Vagina (tissue), 2 donors: ENCODE measurements around the gene WDR26. TPM values are rescaled to one million over a fixed set of nuclear protein-coding genes. Genes with fewer than 3 reads are reported as not detected.
"Not testable (repeated sequence)": the region's sequence is repeated elsewhere in the genome, so short reads cannot be mapped to it uniquely, and the experiment has no call there.

ENCODE experiments used
- DNase-seq, 2 donors: peaks; one replicate each; pipeline ENCODE4 v3.0.0-alpha.2; 2017; ENCODE audit errors: extremely low spot score in 2 of 2
- H3K27ac ChIP-seq: fragments of 200-600 bp; sonication (generic); one replicate; pipeline ENCODE4 v1.5.1; 2019
- H3K27me3 ChIP-seq: fragments of 200-600 bp; sonication (generic); one replicate; pipeline ENCODE4 v1.5.1; 2019
- H3K36me3 ChIP-seq, 2 donors: fragments of 200-600 bp; sonication (generic); one replicate each; pipeline ENCODE4 v1.5.1; 2017 to 2019
- H3K4me1 ChIP-seq: fragments of 200-600 bp; sonication (generic); one replicate; pipeline ENCODE4 v1.5.1; 2019
- H3K4me3 ChIP-seq, 2 donors: fragments of 200-600 bp; sonication (generic); 1 replicate in 1 of 2; 2 replicates in 1 of 2; pipeline ENCODE4 v1.5.1; 2016 to 2019
- H3K9me3 ChIP-seq: fragments of 200-600 bp; sonication (generic); one replicate; pipeline ENCODE4 v1.5.1; 2019
- POLR2A ChIP-seq, 2 donors: fragments of 450-650 bp; IDR thresholded peaks; one replicate each; pipeline ENCODE4 v1.6.1; 2017; ENCODE audit warnings: antibody characterized with exemption in 2 of 2, mild to moderate bottlenecking in 2 of 2, moderate library complexity in 2 of 2
- POLR2AphosphoS5 ChIP-seq, 2 donors: sonication (generic); formaldehyde crosslinking; IDR thresholded peaks; one replicate each; pipeline ENCODE4 v1.9.0; 2017; ENCODE audit warnings: antibody characterized with exemption in 2 of 2, mild to moderate bottlenecking in 2 of 2, low read depth in 1 of 2; ENCODE audit not compliant: insufficient read depth in 1 of 2
- intact Hi-C: fragments of 100-400 bp; cut with DNase I; formaldehyde crosslinking; loops from one replicate; pipeline ENCODE4 v1.15.1; 2023
- total RNA-seq: library from RNA; depleted of rRNA; stranded (reverse); fragments of >200 nt; gene quantifications from one replicate; pipeline ENCODE4 v1.2.3, GENCODE V29; 2016
- TF ChIP-seq, protein P1 (sequence below), 3 experiments: fragments of 450-650 bp in 2 of 3; fragments of 200-600 bp in 1 of 3; sonication (generic) in 1 of 3; IDR thresholded peaks; one replicate each; pipeline ENCODE4 v1.5.1; 2017 to 2019; ENCODE audit warnings: antibody characterized with exemption in 3 of 3, mild to moderate bottlenecking in 2 of 3, moderate library complexity in 2 of 3

The WDR26 gene
- total RNA-seq, 1 donor from 2014 or later: 77.3 TPM

DNA sequence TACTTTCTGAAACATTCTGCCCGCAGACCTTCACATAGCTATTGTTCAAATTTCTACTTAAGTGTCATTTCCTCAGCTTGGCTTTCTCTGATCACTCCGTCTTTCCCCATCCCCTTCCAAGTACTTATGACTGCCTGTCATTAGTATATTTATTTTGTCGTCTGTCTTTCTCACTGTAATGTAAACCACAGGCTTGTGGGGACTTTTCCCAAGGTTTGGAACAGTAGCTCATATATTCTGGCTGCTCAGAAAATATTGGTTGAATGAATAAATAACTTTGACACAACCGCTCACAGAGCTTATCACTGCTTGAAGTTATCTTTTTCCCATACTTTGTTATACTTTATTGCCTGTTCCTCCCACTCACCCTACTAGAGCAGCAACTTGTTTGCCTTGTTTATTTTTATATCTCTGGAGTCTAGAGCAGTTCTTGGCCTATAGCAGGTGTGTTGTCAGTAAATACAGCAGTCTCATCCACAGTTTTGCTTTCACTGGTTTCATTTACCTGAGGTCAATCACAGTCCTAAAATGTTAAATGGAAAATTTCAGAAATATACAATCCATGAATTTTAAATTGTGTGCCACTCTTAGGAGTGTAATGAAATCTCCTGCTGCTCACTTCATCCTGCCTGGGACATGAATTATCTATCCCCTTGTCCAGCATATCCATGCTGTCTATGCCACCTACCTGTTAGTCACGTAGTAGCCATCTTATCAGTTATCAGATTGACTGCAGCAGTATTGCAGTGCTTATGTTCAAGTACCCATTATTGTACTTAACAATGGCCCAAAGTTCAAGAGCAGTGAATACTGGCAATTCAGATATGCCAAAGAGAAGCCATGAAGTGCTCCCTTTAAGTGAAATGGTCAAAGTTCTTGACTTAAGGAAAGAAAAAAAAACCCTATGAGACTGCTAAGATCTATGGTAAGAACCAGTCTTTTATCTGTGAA, 80.3 kb downstream of the WDR26 start:
- DNase-seq: no peak
- Histone ChIP-seq H3K27me3 (no peaks in the 10 kb centered on the region), H3K4me1 (peaks cover 18% of the 10 kb centered on the region), H3K4me3 (no peak overlapping the region), H3K27ac (no peak overlapping the region), H3K36me3 (no peaks in the 10 kb centered on the region), H3K9me3 (no peaks in the 10 kb centered on the region)
- intact Hi-C loops: loop anchor here (10.0 kb wide), 1 partner anchor 239 kb away; the partner anchor contains the start of gene FBXO28
- TF ChIP-seq POLR2AphosphoS5 (IDR thresholded peaks at IDR 0.05; ENCODE audit: insufficient read depth in 1 of 2, low read depth in 1 of 2) (no peak), POLR2A (IDR thresholded peaks at IDR 0.05) (no peak)
- TF ChIP-seq, protein P1, sequence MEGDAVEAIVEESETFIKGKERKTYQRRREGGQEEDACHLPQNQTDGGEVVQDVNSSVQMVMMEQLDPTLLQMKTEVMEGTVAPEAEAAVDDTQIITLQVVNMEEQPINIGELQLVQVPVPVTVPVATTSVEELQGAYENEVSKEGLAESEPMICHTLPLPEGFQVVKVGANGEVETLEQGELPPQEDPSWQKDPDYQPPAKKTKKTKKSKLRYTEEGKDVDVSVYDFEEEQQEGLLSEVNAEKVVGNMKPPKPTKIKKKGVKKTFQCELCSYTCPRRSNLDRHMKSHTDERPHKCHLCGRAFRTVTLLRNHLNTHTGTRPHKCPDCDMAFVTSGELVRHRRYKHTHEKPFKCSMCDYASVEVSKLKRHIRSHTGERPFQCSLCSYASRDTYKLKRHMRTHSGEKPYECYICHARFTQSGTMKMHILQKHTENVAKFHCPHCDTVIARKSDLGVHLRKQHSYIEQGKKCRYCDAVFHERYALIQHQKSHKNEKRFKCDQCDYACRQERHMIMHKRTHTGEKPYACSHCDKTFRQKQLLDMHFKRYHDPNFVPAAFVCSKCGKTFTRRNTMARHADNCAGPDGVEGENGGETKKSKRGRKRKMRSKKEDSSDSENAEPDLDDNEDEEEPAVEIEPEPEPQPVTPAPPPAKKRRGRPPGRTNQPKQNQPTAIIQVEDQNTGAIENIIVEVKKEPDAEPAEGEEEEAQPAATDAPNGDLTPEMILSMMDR (IDR thresholded peaks at IDR 0.05): no peak

GRCh38 chr1:224352436-224353085, 82.0 kb downstream of the WDR26 start:
- intact Hi-C loops: loop anchor here (10.0 kb wide), 1 partner anchor 238 kb away; the partner anchor contains the start of gene FBXO28
- not testable (repeated sequence) for H3K27me3 ChIP-seq, H3K27ac ChIP-seq, H3K4me3 ChIP-seq, H3K4me1 ChIP-seq, DNase-seq, H3K9me3 ChIP-seq, H3K36me3 ChIP-seq

DNA sequence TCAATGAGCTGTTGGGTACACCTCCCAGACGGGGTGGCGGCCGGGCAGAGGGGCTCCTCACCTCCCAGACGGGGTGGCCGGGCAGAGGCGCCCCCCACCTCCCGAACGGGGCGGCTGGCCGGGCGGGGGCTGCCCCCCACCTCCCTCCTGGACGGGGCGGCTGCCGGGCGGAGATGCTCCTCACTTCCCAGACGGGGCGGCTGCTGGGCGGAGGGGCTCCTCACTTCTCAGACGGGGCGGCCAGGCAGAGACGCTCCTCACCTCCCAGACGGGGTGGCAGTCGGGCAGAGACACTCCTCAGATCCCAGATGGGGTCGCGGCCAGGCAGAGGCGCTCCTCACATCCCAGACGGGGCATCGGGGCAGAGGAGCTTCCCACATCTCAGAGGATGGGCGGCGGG, 84.9 kb downstream of the WDR26 start:
- not testable (repeated sequence) for H3K4me3 ChIP-seq, DNase-seq
- intact Hi-C loops: loop anchor here (10.0 kb wide), 1 partner anchor 235 kb away; the partner anchor contains the start of gene FBXO28

GRCh38 chr1:224348137-224348536, 86.5 kb downstream of the WDR26 start:
- H3K4me3 ChIP-seq: no peak overlapping the region
- H3K36me3 ChIP-seq: no peaks in the 10 kb centered on the region
- no peaks in the 10 kb centered on the region for H3K4me1 ChIP-seq
- H3K27ac ChIP-seq: no peak overlapping the region
- H3K9me3 ChIP-seq: peaks cover 15% of the 10 kb centered on the region
- TF ChIP-seq, protein P1 (IDR thresholded peaks at IDR 0.05): no peak
- TF ChIP-seq POLR2AphosphoS5 (IDR thresholded peaks at IDR 0.05; ENCODE audit: insufficient read depth in 1 of 2, low read depth in 1 of 2) (no peak), POLR2A (IDR thresholded peaks at IDR 0.05) (no peak)
- no peaks in the 10 kb centered on the region for H3K27me3 ChIP-seq
- intact Hi-C loops: no loop called here
- DNase-seq: no peak

More for the DNA sequence above, 84.9 kb downstream of the WDR26 start:
- H3K27ac ChIP-seq, H3K27me3 ChIP-seq, H3K4me1 ChIP-seq, H3K36me3 ChIP-seq, H3K9me3 ChIP-seq: not testable (repeated sequence)

GRCh38 chr1:224343679-224344078, 90.9 kb downstream of the WDR26 start:
- peaks cover 6% of the 10 kb centered on the region for H3K4me1 ChIP-seq
- no peak overlapping the region for H3K27ac ChIP-seq
- no peaks in the 10 kb centered on the region for H3K36me3 ChIP-seq
- H3K9me3 ChIP-seq: peaks cover 18% of the 10 kb centered on the region
- TF ChIP-seq, protein P1 (IDR thresholded peaks at IDR 0.05): no peak
- TF ChIP-seq POLR2A (IDR thresholded peaks at IDR 0.05): no peak
- TF ChIP-seq POLR2AphosphoS5 (IDR thresholded peaks at IDR 0.05; ENCODE audit: insufficient read depth in 1 of 2, low read depth in 1 of 2): no peak
- H3K27me3 ChIP-seq: no peaks in the 10 kb centered on the region
- H3K4me3 ChIP-seq: no peak overlapping the region
- intact Hi-C loops: no loop called here
- DNase-seq: no peak

DNA sequence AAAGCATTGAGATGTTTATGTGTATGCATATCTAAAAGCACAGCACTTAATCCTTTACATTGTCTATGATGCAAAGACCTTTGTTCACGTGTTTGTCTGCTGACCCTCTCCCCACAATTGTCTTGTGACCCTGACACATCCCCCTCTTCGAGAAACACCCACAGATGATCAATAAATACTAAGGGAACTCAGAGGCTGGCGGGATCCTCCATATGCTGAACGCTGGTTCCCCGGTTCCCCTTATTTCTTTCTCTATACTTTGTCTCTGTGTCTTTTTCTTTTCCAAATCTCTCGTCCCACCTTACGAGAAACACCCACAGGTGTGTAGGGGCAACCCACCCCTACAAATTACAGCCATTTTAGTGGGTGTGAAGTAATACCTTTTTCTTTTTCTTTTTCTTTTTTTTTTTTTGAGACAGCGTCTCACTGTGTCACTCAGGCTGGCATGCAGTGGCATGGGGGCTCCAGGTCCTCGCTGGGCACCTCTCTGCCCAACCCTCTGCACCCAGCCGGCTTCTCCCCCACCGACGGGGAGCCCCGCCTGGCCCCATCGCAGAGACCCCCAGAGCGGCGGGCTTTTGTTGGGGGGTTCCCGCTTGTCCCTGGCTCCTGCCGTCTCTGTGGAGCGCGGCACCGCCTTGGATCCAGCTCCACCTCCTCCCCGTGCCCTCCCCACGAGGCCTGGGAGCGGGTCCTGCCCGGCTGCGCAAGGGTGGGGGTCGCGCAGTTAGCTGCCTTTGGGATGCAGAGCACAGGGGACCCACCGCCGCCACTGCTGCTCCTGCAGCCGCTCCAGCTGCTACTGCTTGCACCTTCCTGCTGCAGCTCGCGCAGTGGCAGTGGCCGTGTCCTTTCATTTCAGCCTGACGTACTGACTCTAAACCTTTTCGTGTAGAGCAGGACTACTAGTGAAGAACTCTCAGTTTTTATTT, 93.9 kb downstream of the WDR26 start:
- H3K4me1 ChIP-seq, H3K27ac ChIP-seq, H3K27me3 ChIP-seq, intact Hi-C loops, H3K36me3 ChIP-seq, DNase-seq: not testable (repeated sequence)
- H3K9me3 ChIP-seq: peaks cover 18% of the 10 kb centered on the region
- peak overlapping the region; percentile 38 to 46 for H3K4me3 ChIP-seq
